GM21529 (cell line): ENCODE measurements around the gene MAFG.

ENCODE experiments used
- ATAC-seq: cut with Tn5 transposase; IDR thresholded peaks from one replicate; pipeline ENCODE4 v1.9.1; 2021; ENCODE audit not compliant: unreplicated experiment

MAFG gene

GRCh38 chr17:81940538-81941483, 13.3 kb upstream of the MAFG start:
- no peak for ATAC-seq

GRCh38 chr17:81939881-81940385, 12.4 kb upstream of the MAFG start:
- ATAC-seq: no peak

- ATAC-seq: no peak
These were observed 11.7 kb upstream of the MAFG start for GRCh38 chr17:81939218-81939617.

- no peak for ATAC-seq
These were observed 8.2 kb upstream of the MAFG start for GRCh38 chr17:81935709-81936084.

GRCh38 chr17:81934850-81935708, 7.5 kb upstream of the MAFG start:
- no peak for ATAC-seq

- no peak for ATAC-seq
These were observed 6.7 kb upstream of the MAFG start for GRCh38 chr17:81934098-81934757.

- no peak for ATAC-seq
These were observed 5.7 kb upstream of the MAFG start for GRCh38 chr17:81933178-81933699.

GRCh38 chr17:81932333-81932983, 4.9 kb upstream of the MAFG start:
- no peak for ATAC-seq

- no peak for ATAC-seq
These were observed 4.2 kb upstream of the MAFG start for GRCh38 chr17:81931557-81932332.

- no peak for ATAC-seq
These were observed 3.6 kb upstream of the MAFG start for GRCh38 chr17:81931189-81931556.

- ATAC-seq: no peak
These were observed 2.9 kb upstream of the MAFG start for GRCh38 chr17:81930142-81931125.

GRCh38 chr17:81929253-81930141, 2.0 kb upstream of the MAFG start:
- ATAC-seq: no peak

GRCh38 chr17:81928544-81929252, 1.2 kb upstream of the MAFG start:
- no peak for ATAC-seq

- ATAC-seq: peak; percentile 10
These were observed 333 bp downstream of the MAFG start for GRCh38 chr17:81927152-81927652.

- ATAC-seq: peak; percentile 20
These were observed 934 bp downstream of the MAFG start for GRCh38 chr17:81926451-81927151.

- ATAC-seq: no peak
These were observed 1.6 kb downstream of the MAFG start for GRCh38 chr17:81925860-81926450.
